GM12891 (cell line): ENCODE measurements around the gene RBM20.

Experiments
- PAX5 ChIP-seq: IDR thresholded peaks from 2 replicates; pipeline ENCODE4 v1.6.1; 2011; ENCODE audit warnings: low read length, moderate library complexity, mild to moderate bottlenecking; ENCODE audit not compliant: insufficient read depth, severe bottlenecking
- POLR2A ChIP-seq: IDR thresholded peaks from 2 replicates; pipeline ENCODE4 v1.6.1; 2011; ENCODE audit warnings: low read depth, low read length, control low read depth
- POLR2AphosphoS5 ChIP-seq: IDR thresholded peaks from 2 replicates; pipeline ENCODE4 v1.6.1; 2011; ENCODE audit warnings: low read depth, low read length, control low read depth
- SPI1 ChIP-seq: IDR thresholded peaks from 2 replicates; pipeline ENCODE4 v1.6.1; 2011; ENCODE audit warnings: low read depth, low read length, control low read depth
- TAF1 ChIP-seq: IDR thresholded peaks from 2 replicates; pipeline ENCODE4 v1.6.1; 2011; ENCODE audit warnings: low read depth, low read length, control low read depth

GRCh38 chr10:110648692-110649346 lies 4.7 kb downstream of the RBM20 start:
- TF ChIP-seq POLR2A, result no peak
- no peak for TF ChIP-seq POLR2AphosphoS5
- TF ChIP-seq TAF1, result no peak
- no peak for TF ChIP-seq SPI1
- no peak for TF ChIP-seq PAX5
